ENCODE data around the gene ZBTB17.

Gene ZBTB17

GRCh38 chr1:15945011-15945831 lies 30.7 kb downstream of the ZBTB17 start:
- DNase-seq: peak; percentile 18

- peak; percentile 11 for DNase-seq
Observed at GRCh38 chr1:15944308-15945010, 31.4 kb downstream of the ZBTB17 start.

GRCh38 chr1:15943992-15944307 lies 32.0 kb downstream of the ZBTB17 start:
- no peak for DNase-seq

- no peak for DNase-seq
Observed at GRCh38 chr1:15943328-15943991, 32.4 kb downstream of the ZBTB17 start.

- no peak for DNase-seq
Observed at GRCh38 chr1:15942661-15943327, 33.1 kb downstream of the ZBTB17 start.

GRCh38 chr1:15941899-15942660 lies 33.8 kb downstream of the ZBTB17 start:
- DNase-seq: no peak

- DNase-seq: no peak
Observed at GRCh38 chr1:15941044-15941840, 34.7 kb downstream of the ZBTB17 start.

- DNase-seq: no peak
Observed at GRCh38 chr1:15940110-15941043, 35.5 kb downstream of the ZBTB17 start.

- no peak for DNase-seq
Observed at GRCh38 chr1:15939181-15940109, 36.5 kb downstream of the ZBTB17 start.

GRCh38 chr1:15938628-15939161 lies 37.2 kb downstream of the ZBTB17 start:
- DNase-seq: no peak

GRCh38 chr1:15937706-15938168 lies 38.2 kb downstream of the ZBTB17 start:
- DNase-seq: no peak

- DNase-seq: no peak
Observed at GRCh38 chr1:15937146-15937545, 38.8 kb downstream of the ZBTB17 start.

- no peak for DNase-seq
Observed at GRCh38 chr1:15936025-15936424, 39.9 kb downstream of the ZBTB17 start.

- no peak for DNase-seq
Observed at GRCh38 chr1:15935056-15935950, 40.6 kb downstream of the ZBTB17 start.

GRCh38 chr1:15934211-15935055 lies 41.5 kb downstream of the ZBTB17 start:
- DNase-seq: no peak

- DNase-seq: no peak
Observed at GRCh38 chr1:15933684-15934083, 42.2 kb downstream of the ZBTB17 start.

- no peak for DNase-seq
Observed at GRCh38 chr1:15932612-15933011, 43.3 kb downstream of the ZBTB17 start.

Measured in femur (tissue), 1 donor.